ENCODE results near the gene CCDC90B.

- TF ChIP-seq POLR2A (IDR thresholded peaks at IDR 0.05; ENCODE audit: low read depth) (no peak), CTCF (IDR thresholded peaks at IDR 0.05) (no peak), EP300 (IDR thresholded peaks at IDR 0.05) (no peak)
Measured at GRCh38 chr11:83317757-83318690, 31.9 kb upstream of the CCDC90B start.
